Stimulated activated CD8-positive, alpha-beta memory T cell treated with anti-CD3 and anti-CD28 coated beads, Interleukin-15, amount 100 ng/mL, for 4 hours (primary cell): ENCODE measurements around the gene ADM5.

ENCODE experiments used
- DNase-seq, 2 donors: peaks; one replicate each; pipeline ENCODE4 v3.0.0-alpha.2; 2020; ENCODE audit warnings: low read depth in 2 of 2

ADM5 gene

GRCh38 chr19:49658566-49659442, 30.6 kb upstream of the ADM5 start:
- DNase-seq, result no peak

DNA sequence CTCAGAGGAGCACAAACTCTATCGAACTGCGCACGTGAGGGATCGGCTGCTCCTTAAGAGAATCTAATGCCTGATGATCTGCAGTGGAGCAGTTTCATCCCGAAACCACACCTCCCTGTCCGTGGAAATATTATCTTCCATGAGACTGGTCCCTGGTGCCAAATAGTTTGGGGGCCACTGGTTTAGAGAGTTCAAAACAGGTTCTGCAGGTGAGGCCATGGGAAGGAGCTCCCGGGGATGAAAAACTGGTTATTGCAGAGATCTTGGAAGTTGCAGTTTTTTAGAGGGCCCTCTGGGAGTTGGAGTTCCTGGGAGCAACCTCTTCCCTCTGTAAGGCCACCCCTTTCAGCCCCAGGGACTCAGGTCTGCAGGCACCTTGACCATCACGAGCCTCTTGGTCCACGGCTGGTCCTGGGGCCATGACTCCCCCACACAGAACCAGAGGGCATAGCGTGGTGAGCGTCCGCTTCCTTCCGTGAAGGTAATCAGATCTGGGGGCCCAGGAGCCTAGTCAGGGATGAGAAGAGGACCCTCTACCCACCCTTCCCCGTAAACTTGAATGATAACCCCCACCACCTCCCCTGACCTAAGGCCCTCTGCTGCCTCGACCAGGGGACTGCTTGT, 28.9 kb upstream of the ADM5 start:
- DNase-seq, result no peak

GRCh38 chr19:49662011-49662410, 27.4 kb upstream of the ADM5 start:
- DNase-seq, result no peak

GRCh38 chr19:49663224-49663623, 26.2 kb upstream of the ADM5 start:
- no peak for DNase-seq

- peak; percentile 77 to 80 for DNase-seq
These were observed 25.0 kb upstream of the ADM5 start for GRCh38 chr19:49664171-49665035.

- no peak for DNase-seq
These were observed 24.4 kb upstream of the ADM5 start for GRCh38 chr19:49665036-49665350.

- DNase-seq, result peak; percentile 94 to 98
These were observed 23.9 kb upstream of the ADM5 start, which contains the start of the genes BCL2L12 and IRF3 for GRCh38 chr19:49665351-49666119. Gene BCL2L12, plus strand, starts transcription at chr19:49665933. Its CDS starts 760 bp downstream, at chr19:49666693. Gene IRF3, minus strand, starts transcription at chr19:49665857. Its CDS starts 1,019 bp downstream, at chr19:49664838.

DNA sequence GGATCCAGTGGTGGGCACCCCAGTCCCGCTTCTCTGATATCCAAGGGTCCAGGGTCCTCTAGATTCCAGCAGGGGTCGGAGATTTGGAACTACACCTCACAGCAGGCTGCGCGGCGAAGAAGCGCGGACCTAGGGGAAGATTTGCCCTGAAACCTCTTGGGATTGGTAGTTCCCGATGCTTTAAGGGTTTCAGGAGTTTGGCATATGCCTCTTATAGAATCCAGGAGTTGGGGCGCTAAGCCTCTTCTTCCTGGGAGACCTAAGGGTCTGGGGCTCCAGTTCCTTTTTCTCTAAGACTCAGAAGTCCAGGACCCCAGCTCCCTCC, 23.3 kb upstream of the ADM5 start:
- DNase-seq, result no peak

DNA sequence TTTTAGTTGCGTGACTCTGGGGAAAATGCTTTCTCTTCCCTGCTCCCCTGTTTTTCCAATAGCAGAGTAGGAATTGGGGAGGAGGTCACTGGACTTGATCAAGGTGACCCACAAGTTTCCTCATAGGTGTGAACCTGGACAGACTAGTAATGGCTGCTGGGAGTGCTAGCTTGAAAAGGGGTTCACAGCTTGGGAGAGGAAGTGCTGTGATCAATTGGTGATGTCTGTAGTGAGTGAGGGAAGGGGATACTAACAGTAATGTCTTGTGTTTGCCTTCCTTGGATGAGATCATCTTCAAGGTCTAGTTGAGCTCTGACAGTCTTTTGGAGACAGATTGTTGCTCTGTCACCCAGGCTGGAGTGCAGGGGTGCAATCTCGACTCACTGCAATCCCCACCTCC, 21.9 kb upstream of the ADM5 start:
- DNase-seq, result no peak

GRCh38 chr19:49669516-49669915, 19.9 kb upstream of the ADM5 start:
- DNase-seq, result no peak

GRCh38 chr19:49672131-49672919, 17.1 kb upstream of the ADM5 start:
- DNase-seq, result peak in 1 of 2 donors; percentile 59

- no peak for DNase-seq
These were observed 13.1 kb upstream of the ADM5 start for GRCh38 chr19:49676136-49676783.

- DNase-seq, result peak; percentile 94 to 98
These were observed 12.6 kb upstream of the ADM5 start for GRCh38 chr19:49676784-49677230.

GRCh38 chr19:49677231-49677900, 12.0 kb upstream of the ADM5 start, which contains the start of gene PRMT1:
Gene PRMT1, plus strand, starts transcription at chr19:49677271. Its CDS starts 10 bp downstream, at chr19:49677281.
- DNase-seq, result peak in 1 of 2 donors; percentile 34

DNA sequence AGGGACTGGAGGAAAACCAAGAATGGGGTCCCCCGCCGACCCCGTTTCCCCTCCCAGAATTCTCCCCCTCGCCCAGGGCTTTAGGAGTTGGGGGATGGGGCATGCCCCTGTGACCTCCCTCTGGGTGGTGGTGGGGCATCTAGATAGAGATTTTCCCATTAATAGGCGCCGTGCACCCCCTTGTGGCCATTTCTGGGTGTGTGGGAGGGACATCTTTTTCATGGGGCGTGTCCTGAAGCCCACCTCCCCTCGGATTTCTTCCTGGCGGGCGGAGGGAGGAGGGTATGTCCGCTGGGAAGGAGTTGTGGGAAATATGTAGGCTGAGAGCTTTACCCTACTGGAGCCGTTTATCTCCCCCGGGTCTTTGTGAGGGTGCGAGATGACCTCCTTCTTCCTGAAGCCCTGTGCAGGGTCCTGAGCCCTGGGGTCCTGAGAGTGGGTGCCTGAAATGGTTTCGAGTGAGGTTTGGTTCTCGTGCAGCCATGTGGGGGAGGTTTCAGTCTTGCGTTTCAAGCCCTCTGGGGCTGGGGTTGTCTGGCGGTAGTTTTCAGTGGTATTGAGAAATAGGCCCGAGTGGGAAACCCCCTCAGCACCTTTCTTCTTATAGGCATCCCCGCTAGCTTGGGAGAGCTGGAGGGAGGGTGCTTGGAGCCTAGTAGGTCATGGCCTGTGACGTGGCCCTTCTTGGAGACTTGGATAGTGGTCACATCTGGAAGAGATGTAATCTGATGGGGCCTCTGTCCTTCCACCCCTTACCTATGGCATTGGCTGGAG, 11.3 kb upstream of the ADM5 start:
- peak in 1 of 2 donors; percentile 68 for DNase-seq

DNA sequence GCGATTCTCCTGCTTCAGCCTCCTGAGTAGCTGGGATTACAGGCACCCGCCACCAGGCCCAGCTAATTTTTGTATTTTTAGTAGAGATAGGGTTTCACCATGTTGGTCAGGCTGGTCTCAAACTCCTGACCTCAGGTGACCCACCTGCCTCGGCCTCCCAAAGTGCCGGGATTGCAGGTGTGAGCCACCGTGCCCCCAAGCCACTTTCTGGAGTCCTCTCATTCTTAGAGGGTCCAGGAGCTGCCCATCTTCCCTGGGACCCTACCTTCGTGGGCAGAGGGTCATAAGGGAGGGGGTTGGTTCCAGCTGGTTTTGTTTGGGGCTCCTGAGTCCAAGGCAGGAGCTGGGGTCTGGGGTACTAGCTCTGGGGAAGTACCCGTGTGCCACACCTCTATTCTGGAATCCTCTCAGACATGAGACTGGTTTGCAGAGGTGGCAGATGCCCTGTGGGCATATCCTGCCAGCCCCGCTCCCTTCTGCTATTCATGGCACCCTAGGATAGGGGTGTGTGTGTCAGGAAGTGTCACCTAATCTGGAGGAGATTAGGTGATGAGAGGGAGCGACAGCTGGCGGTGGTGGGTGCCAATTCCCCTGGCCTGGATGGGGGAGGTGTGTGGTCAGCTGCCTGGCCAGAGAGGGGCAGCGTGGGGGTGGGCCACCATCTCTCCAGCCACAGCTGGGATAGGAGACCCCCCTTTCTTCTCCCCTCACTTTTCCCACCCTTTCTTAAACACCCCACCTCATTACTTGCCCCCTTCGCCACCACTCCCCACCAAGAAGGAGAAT, 10.2 kb upstream of the ADM5 start:
- no peak for DNase-seq

GRCh38 chr19:49679771-49680413, 9.5 kb upstream of the ADM5 start:
- DNase-seq, result no peak
